Fibroblast of mammary gland (primary cell): Measurements from ENCODE around the gene SLC18A3.

Experiments used
- DNase-seq: peaks from one replicate; pipeline ENCODE4 v3.0.0-alpha.2; 2010; ENCODE audit warnings: low read depth
- H3K4me3 ChIP-seq: 2 replicates; pipeline ENCODE4 v1.5.1; 2011; ENCODE audit warnings: low read depth, mild to moderate bottlenecking, low read length, moderate library complexity; ENCODE audit not compliant: control insufficient read depth
- CTCF ChIP-seq: conservative IDR thresholded peaks from 2 replicates; pipeline ENCODE4 v1.5.1; 2011; ENCODE audit warnings: low read depth, low read length, inconsistent platforms; ENCODE audit not compliant: control insufficient read depth, insufficient read depth

The SLC18A3 gene

GRCh38 chr10:49619613-49620012 lies 9.5 kb downstream of the SLC18A3 start:
- DNase-seq: no peak
- TF ChIP-seq CTCF: no peak
- no peak overlapping the region for H3K4me3 ChIP-seq

GRCh38 chr10:49620286-49620810 lies 10.2 kb downstream of the SLC18A3 start:
- H3K4me3 ChIP-seq: no peak overlapping the region
- TF ChIP-seq CTCF: no peak
- no peak for DNase-seq

GRCh38 chr10:49620841-49621378 lies 10.8 kb downstream of the SLC18A3 start:
- H3K4me3 ChIP-seq: no peak overlapping the region

GRCh38 chr10:49621561-49621960 lies 11.5 kb downstream of the SLC18A3 start:
- no peak for TF ChIP-seq CTCF
- no peak for DNase-seq
- no peak overlapping the region for H3K4me3 ChIP-seq

More at GRCh38 chr10:49620841-49621378, 10.8 kb downstream of the SLC18A3 start:
- no peak for DNase-seq
- TF ChIP-seq CTCF: no peak

GRCh38 chr10:49622426-49623425 lies 12.6 kb downstream of the SLC18A3 start:
- H3K4me3 ChIP-seq: no peak overlapping the region
- no peak for DNase-seq
- no peak for TF ChIP-seq CTCF

GRCh38 chr10:49624629-49625028 lies 14.5 kb downstream of the SLC18A3 start:
- TF ChIP-seq CTCF: no peak

More at GRCh38 chr10:49624629-49625028, 14.5 kb downstream of the SLC18A3 start:
- DNase-seq: no peak
- no peak overlapping the region for H3K4me3 ChIP-seq
